ENCODE results near the gene HDLBP.

HDLBP gene

GRCh38 chr2:241317391-241317790 is 1.9 kb upstream of the HDLBP start:
- peaks cover 64% of the 10 kb centered on the region for H3K4me1 Mint-ChIP-seq (ENCODE audit: low read depth)
- H3K27ac Mint-ChIP-seq: peak overlapping the region; percentile 96
- no peaks in the 10 kb centered on the region for H3K27me3 Mint-ChIP-seq
- peaks cover 13% of the 10 kb centered on the region for H3K36me3 Mint-ChIP-seq
- peak overlapping the region; percentile 97 for H3K4me3 Mint-ChIP-seq
- no peaks in the 10 kb centered on the region for H3K9me3 Mint-ChIP-seq (ENCODE audit: low read depth)

- no peaks in the 10 kb centered on the region for H3K27me3 Mint-ChIP-seq
- peaks cover 13% of the 10 kb centered on the region for H3K36me3 Mint-ChIP-seq
- peaks cover 67% of the 10 kb centered on the region for H3K4me1 Mint-ChIP-seq (ENCODE audit: low read depth)
- peak overlapping the region; percentile 96 for H3K27ac Mint-ChIP-seq
- no peaks in the 10 kb centered on the region for H3K9me3 Mint-ChIP-seq (ENCODE audit: low read depth)
- H3K4me3 Mint-ChIP-seq: peak overlapping the region; percentile 97
Measured at GRCh38 chr2:241316825-241317224, 1.4 kb upstream of the HDLBP start.

GRCh38 chr2:241315879-241316631 is 583 bp upstream of the HDLBP start, which contains the start of gene SEPTIN2:
SEPTIN2 (plus strand) TSS chr2:241315925; CDS start chr2:241324233, 8,308 bp downstream.
- Mint-ChIP-seq H3K9me3 (ENCODE audit: low read depth) (no peaks in the 10 kb centered on the region), H3K4me1 (ENCODE audit: low read depth) (peaks cover 67% of the 10 kb centered on the region), H3K36me3 (peaks cover 13% of the 10 kb centered on the region), H3K27me3 (no peaks in the 10 kb centered on the region), H3K4me3 (peak within 1 kb of the TSS; percentile 97), H3K27ac (peak within 1 kb of the TSS; percentile 99)

- Mint-ChIP-seq H3K36me3 (peaks cover 9% of the 10 kb centered on the region), H3K4me3 (peak overlapping the region; percentile 97), H3K9me3 (ENCODE audit: low read depth) (no peaks in the 10 kb centered on the region), H3K4me1 (ENCODE audit: low read depth) (peaks cover 69% of the 10 kb centered on the region), H3K27me3 (no peaks in the 10 kb centered on the region), H3K27ac (peak overlapping the region; percentile 94)
Measured at GRCh38 chr2:241314226-241315092, 1.0 kb downstream of the HDLBP start.

- H3K4me1 Mint-ChIP-seq (ENCODE audit: low read depth): peaks cover 72% of the 10 kb centered on the region
- peaks cover 9% of the 10 kb centered on the region for H3K36me3 Mint-ChIP-seq
- no peaks in the 10 kb centered on the region for H3K9me3 Mint-ChIP-seq (ENCODE audit: low read depth)
- H3K27ac Mint-ChIP-seq: peak overlapping the region; percentile 94
- H3K27me3 Mint-ChIP-seq: no peaks in the 10 kb centered on the region
- H3K4me3 Mint-ChIP-seq: peak overlapping the region; percentile 97
Measured at GRCh38 chr2:241313543-241314095, 1.9 kb downstream of the HDLBP start.

GRCh38 chr2:241312082-241312481 is 3.4 kb downstream of the HDLBP start:
- Mint-ChIP-seq H3K9me3 (ENCODE audit: low read depth) (no peaks in the 10 kb centered on the region), H3K36me3 (peaks cover 4% of the 10 kb centered on the region), H3K27me3 (no peaks in the 10 kb centered on the region), H3K4me1 (ENCODE audit: low read depth) (peaks cover 70% of the 10 kb centered on the region), H3K27ac (peak overlapping the region; percentile 64), H3K4me3 (peak overlapping the region; percentile 6)

- Mint-ChIP-seq H3K9me3 (ENCODE audit: low read depth) (no peaks in the 10 kb centered on the region), H3K27me3 (no peaks in the 10 kb centered on the region), H3K27ac (peak overlapping the region; percentile 70), H3K4me3 (peak overlapping the region; percentile 24), H3K4me1 (ENCODE audit: low read depth) (peaks cover 67% of the 10 kb centered on the region), H3K36me3 (peaks cover 2% of the 10 kb centered on the region)
Measured at GRCh38 chr2:241310917-241311566, 4.4 kb downstream of the HDLBP start.

- H3K4me1 Mint-ChIP-seq (ENCODE audit: low read depth): peaks cover 73% of the 10 kb centered on the region
- H3K4me3 Mint-ChIP-seq: peak overlapping the region; percentile 81
- peaks cover 2% of the 10 kb centered on the region for H3K36me3 Mint-ChIP-seq
Measured at GRCh38 chr2:241309684-241310117, 5.8 kb downstream of the HDLBP start.

GRCh38 chr2:241308832-241309500 is 6.5 kb downstream of the HDLBP start:
- Mint-ChIP-seq H3K27ac (peak overlapping the region; percentile 93), H3K36me3 (peaks cover 2% of the 10 kb centered on the region), H3K4me3 (peak overlapping the region; percentile 52), H3K9me3 (ENCODE audit: low read depth) (no peaks in the 10 kb centered on the region), H3K27me3 (no peaks in the 10 kb centered on the region), H3K4me1 (ENCODE audit: low read depth) (peaks cover 77% of the 10 kb centered on the region)

More at GRCh38 chr2:241309684-241310117, 5.8 kb downstream of the HDLBP start:
- no peaks in the 10 kb centered on the region for H3K9me3 Mint-ChIP-seq (ENCODE audit: low read depth)
- H3K27ac Mint-ChIP-seq: peak overlapping the region; percentile 93
- H3K27me3 Mint-ChIP-seq: no peaks in the 10 kb centered on the region

- Mint-ChIP-seq H3K27ac (peak overlapping the region; percentile 93), H3K36me3 (peaks cover 2% of the 10 kb centered on the region), H3K4me1 (ENCODE audit: low read depth) (peaks cover 77% of the 10 kb centered on the region), H3K4me3 (no peak overlapping the region), H3K27me3 (no peaks in the 10 kb centered on the region), H3K9me3 (ENCODE audit: low read depth) (no peaks in the 10 kb centered on the region)
Measured at GRCh38 chr2:241308267-241308666, 7.2 kb downstream of the HDLBP start.

- no peak overlapping the region for H3K4me3 Mint-ChIP-seq
- peaks cover 75% of the 10 kb centered on the region for H3K4me1 Mint-ChIP-seq (ENCODE audit: low read depth)
Measured at GRCh38 chr2:241307055-241307454, 8.4 kb downstream of the HDLBP start.

GRCh38 chr2:241304039-241304670 is 11.3 kb downstream of the HDLBP start:
- no peak overlapping the region for H3K4me3 Mint-ChIP-seq
- H3K9me3 Mint-ChIP-seq (ENCODE audit: low read depth): no peaks in the 10 kb centered on the region
- peaks cover 59% of the 10 kb centered on the region for H3K4me1 Mint-ChIP-seq (ENCODE audit: low read depth)
- H3K36me3 Mint-ChIP-seq: peaks cover 2% of the 10 kb centered on the region
- no peaks in the 10 kb centered on the region for H3K27me3 Mint-ChIP-seq
- H3K27ac Mint-ChIP-seq: no peak overlapping the region

More at GRCh38 chr2:241307055-241307454, 8.4 kb downstream of the HDLBP start:
- H3K27ac Mint-ChIP-seq: no peak overlapping the region
- H3K9me3 Mint-ChIP-seq (ENCODE audit: low read depth): no peaks in the 10 kb centered on the region
- peaks cover 2% of the 10 kb centered on the region for H3K36me3 Mint-ChIP-seq
- no peaks in the 10 kb centered on the region for H3K27me3 Mint-ChIP-seq

GRCh38 chr2:241302759-241303651 is 12.5 kb downstream of the HDLBP start:
- Mint-ChIP-seq H3K27me3 (no peaks in the 10 kb centered on the region), H3K9me3 (ENCODE audit: low read depth) (no peaks in the 10 kb centered on the region), H3K27ac (no peak overlapping the region), H3K4me3 (no peak overlapping the region), H3K36me3 (peaks cover 2% of the 10 kb centered on the region), H3K4me1 (ENCODE audit: low read depth) (peaks cover 57% of the 10 kb centered on the region)
